HCT116 (cell line): ENCODE measurements around the gene CSNK1G2. TPM values are rescaled to one million over a fixed set of nuclear protein-coding genes. Genes with fewer than 3 reads are reported as not detected.

Source experiments
- ATAC-seq: fragments of 200-7000 bp; cut with Tn5 transposase; 2 replicates; pipeline ENCODE4 v1.9.1; 2020; ENCODE audit warnings: mild to moderate bottlenecking, moderate library complexity
- BruUV-seq: library from RNA; stranded (reverse); fragments of 400-500 nt; replicated peaks from 2 replicates; lab custom pipeline; 2021; lab: Mats Ljungman, UMichigan
- CTCF ChIA-PET: fragments of 300-600 bp; sonication (Branson Sonifier 250); formaldehyde crosslinking; loops from one replicate; lab custom pipeline; 2021; ENCODE audit warnings: antibody characterized with exemption; lab: Charles Lee
- POLR2A ChIA-PET: fragments of 300-600, 350-600 bp; sonication (Branson Sonifier 250); formaldehyde crosslinking; loops from one replicate; lab custom pipeline; 2021; ENCODE audit warnings: antibody characterized with exemption; lab: Charles Lee
- RAD21 ChIA-PET, 2 experiments: fragments of 300-600 bp; sonication (Branson Sonifier 250); formaldehyde crosslinking; loops; one replicate each; lab custom pipeline; 2023; ENCODE audit warnings: low total read pairs in 2 of 2; ENCODE audit not compliant: uncharacterized antibody in 2 of 2, unreplicated experiment in 2 of 2, low non-redundant PET in 1 of 2; lab: Charles Lee
- DNase-seq: peaks from one replicate; pipeline ENCODE4 v3.0.0-alpha.2; 2010; ENCODE audit warnings: low read depth, low spot score
- H2AFZ ChIP-seq: fragments of 200-600 bp; shearing (Covaris generic), sonication (generic); 2 replicates; pipeline ENCODE4 v1.6.1; 2017; ENCODE audit warnings: low read depth, mixed run types, mixed read lengths, antibody characterized with exemption, low read length; ENCODE audit not compliant: poor library complexity, severe bottlenecking
- H3K27ac ChIP-seq: 2 replicates; pipeline ENCODE4 v1.5.1; 2012; ENCODE audit warnings: low read depth, low read length
- H3K27me3 ChIP-seq: fragments of 200-600 bp; sonication (generic); 2 replicates; pipeline ENCODE4 v1.6.1; 2016; ENCODE audit warnings: mixed run types, low read length, mixed read lengths; ENCODE audit not compliant: insufficient read depth
- H3K36me3 ChIP-seq, 2 experiments: fragments of 200-500 bp in 1 of 2; fragments of 200-600 bp in 1 of 2; sonication (Bioruptor generic) in 1 of 2; sonication (generic) in 1 of 2; 2 replicates each; pipeline versions ENCODE4 v1.5.1 to v1.6.1; 2014 to 2016; ENCODE audit warnings: low read length in 2 of 2, inconsistent platforms in 1 of 2, mixed read lengths in 1 of 2, mixed run types in 1 of 2; ENCODE audit not compliant: insufficient read depth in 2 of 2, control insufficient read depth in 1 of 2
- H3K4me1 ChIP-seq, 2 experiments: fragments of 200-600 bp in 1 of 2; sonication (generic) in 1 of 2; 2 replicates each; pipeline versions ENCODE4 v1.5.1 to v1.6.1; 2012 to 2017; ENCODE audit warnings: low read length in 2 of 2, inconsistent platforms in 1 of 2, mild to moderate bottlenecking in 1 of 2, mixed read lengths in 1 of 2, mixed run types in 1 of 2, moderate library complexity in 1 of 2; ENCODE audit not compliant: insufficient read depth in 2 of 2, control insufficient read depth in 1 of 2
- H3K4me2 ChIP-seq: fragments of 200-600 bp; sonication (generic); 2 replicates; pipeline ENCODE4 v1.6.1; 2017; ENCODE audit warnings: mixed run types, low read length, mixed read lengths
- H3K4me3 ChIP-seq, 2 experiments: fragments of 200-600 bp in 1 of 2; sonication (generic) in 1 of 2; replicated peaks in 1 of 2; 2 replicates each; pipeline ENCODE4 v1.5.1; 2011 to 2016; ENCODE audit warnings: low read length in 2 of 2, control low read depth in 1 of 2, low read depth in 1 of 2, mild to moderate bottlenecking in 1 of 2, mixed read lengths in 1 of 2, mixed run types in 1 of 2
- H3K79me2 ChIP-seq: fragments of 200-600 bp; sonication (generic); 2 replicates; pipeline ENCODE4 v1.6.1; 2017; ENCODE audit warnings: mild to moderate bottlenecking, mixed run types, low read length, moderate library complexity, mixed read lengths; ENCODE audit not compliant: insufficient read depth
- H3K9ac ChIP-seq: fragments of 200-600 bp; sonication (generic); 2 replicates; pipeline ENCODE4 v1.6.1; 2016; ENCODE audit warnings: low read length, mixed read lengths
- H3K9me2 ChIP-seq: fragments of 200-600 bp; sonication (generic), shearing (Covaris generic); 2 replicates; pipeline ENCODE4 v1.6.1; 2017; ENCODE audit warnings: mixed run types, mild to moderate bottlenecking, moderate library complexity; ENCODE audit not compliant: insufficient read depth
- H3K9me3 ChIP-seq, 2 experiments: fragments of 200-500 bp in 1 of 2; fragments of 200-600 bp in 1 of 2; sonication (Bioruptor generic) in 1 of 2; sonication (generic) in 1 of 2; 2 replicates each; pipeline ENCODE4 v1.6.1; 2014 to 2017; ENCODE audit warnings: low read length in 2 of 2, mixed read lengths in 2 of 2, inconsistent platforms in 1 of 2, low read depth in 1 of 2, mild to moderate bottlenecking in 1 of 2, mixed run types in 1 of 2, moderate library complexity in 1 of 2; ENCODE audit not compliant: control insufficient read depth in 1 of 2, insufficient read depth in 1 of 2
- H4K20me1 ChIP-seq: fragments of 200-600 bp; sonication (generic), shearing (Covaris generic); 2 replicates; pipeline ENCODE4 v1.6.1; 2017; ENCODE audit warnings: mixed run types, mild to moderate bottlenecking, moderate library complexity; ENCODE audit not compliant: insufficient read depth
- ATF3 ChIP-seq: IDR thresholded peaks from 2 replicates; pipeline ENCODE4 v1.6.1; 2012
- CTCF ChIP-seq, 3 experiments: fragments of 200-600 bp in 1 of 3; sonication (generic) in 1 of 3; IDR thresholded peaks in 2 of 3; conservative IDR thresholded peaks in 1 of 3; 2 replicates each; pipeline ENCODE4 v1.5.1; 2012 to 2017; ENCODE audit warnings: low read depth in 2 of 3, low read length in 2 of 3, antibody characterized with exemption in 1 of 3, borderline replicate concordance in 1 of 3, control low read depth in 1 of 3, mild to moderate bottlenecking in 1 of 3, mixed read lengths in 1 of 3, mixed run types in 1 of 3, moderate library complexity in 1 of 3; ENCODE audit not compliant: insufficient read depth in 1 of 3
- EGR1 ChIP-seq: IDR thresholded peaks from 2 replicates; pipeline ENCODE4 v1.6.1; 2012; ENCODE audit warnings: low read depth
- ELF1 ChIP-seq: IDR thresholded peaks from 2 replicates; pipeline ENCODE4 v1.6.1; 2012; ENCODE audit warnings: low read depth, borderline replicate concordance
- FOSL1 ChIP-seq: IDR thresholded peaks from 2 replicates; pipeline ENCODE4 v1.6.1; 2012; ENCODE audit warnings: low read depth
- JUND ChIP-seq: IDR thresholded peaks from 2 replicates; pipeline ENCODE4 v1.6.1; 2012
- SP1 ChIP-seq: IDR thresholded peaks from 2 replicates; pipeline ENCODE4 v1.6.1; 2012; ENCODE audit warnings: low read depth
- SRF ChIP-seq: IDR thresholded peaks from 2 replicates; pipeline ENCODE4 v1.6.1; 2012; ENCODE audit warnings: low read depth
- TCF7L2 ChIP-seq: IDR thresholded peaks from 2 replicates; pipeline ENCODE4 v1.7.0; 2011; ENCODE audit warnings: borderline replicate concordance, inconsistent platforms; ENCODE audit not compliant: insufficient read depth, insufficient read length; ENCODE audit errors: extremely low read depth
- ZNF274 ChIP-seq: fragments of 200-500 bp; sonication (Bioruptor generic); IDR thresholded peaks from 2 replicates; pipeline ENCODE4 v1.6.1; 2014; ENCODE audit warnings: mild to moderate bottlenecking, low read depth, low read length, inconsistent platforms
- intact Hi-C: fragments of 100-400 bp; cut with micrococcal nuclease; formaldehyde crosslinking; loops from 2 replicates; pipeline ENCODE4 v1.10.0; 2022
- total RNA-seq: library from RNA; stranded (reverse); gene quantifications from one replicate; pipeline ENCODE4 v1.2.1, GENCODE V29; 2021; ENCODE audit not compliant: unreplicated experiment

CSNK1G2 gene
- total RNA-seq, 1 experiment from 2014 or later: 97.9 TPM

- ChIA-PET CTCF (no interaction called here), POLR2A (interaction anchor here (1.6 kb wide), 1 partner anchor 9 kb away, joined by 3 read pairs; no protein-coding TSS in a partner anchor), RAD21 (no interaction called here)
- no peaks in the 10 kb centered on the region for H3K9me3 ChIP-seq
- BruUV-seq: no TSS peak
- DNase-seq: no peak
- TF ChIP-seq SRF (no peak), CTCF (IDR thresholded peaks at IDR 0.05 in 2 of 3, conservative IDR thresholded peaks at IDR 0.05 in 1 of 3; ENCODE audit: borderline replicate concordance in 1 of 3, insufficient read depth in 1 of 3, low read depth in 2 of 3, low read length in 2 of 3) (no peak), TCF7L2 (no peak), EGR1 (no peak), ZNF274 (no peak), SP1 (no peak), JUND (no peak), ELF1 (no peak), FOSL1 (no peak), ATF3 (no peak)
- intact Hi-C loops: loop anchor here (5.0 kb wide), 1 partner anchor 245 kb away; the partner anchor contains the start of gene AP3D1
- H3K36me3 ChIP-seq: peaks cover 0 to 4% of the 10 kb centered on the region in 2 experiments; a peak in 2 of 4 replicates
- no peak overlapping the region for H3K4me3 ChIP-seq
- peaks cover 65% of the 10 kb centered on the region for H3K79me2 ChIP-seq
- no peak overlapping the region for H2AFZ ChIP-seq
- no peak overlapping the region; the same call in 1 of the 2 replicates for H3K4me2 ChIP-seq
- no peak overlapping the region for H3K9ac ChIP-seq
- no peaks in the 10 kb centered on the region for H3K9me2 ChIP-seq
- no peak overlapping the region for H3K27ac ChIP-seq
- no peak for ATAC-seq
- H3K4me1 ChIP-seq: peaks cover 9 to 26% of the 10 kb centered on the region in 2 experiments; a peak in 3 of 4 replicates
- H3K27me3 ChIP-seq: no peaks in the 10 kb centered on the region
- no peaks in the 10 kb centered on the region for H4K20me1 ChIP-seq
These were observed 33.9 kb upstream of the CSNK1G2 start for GRCh38 chr19:1906985-1907562.
